Fibroblast of gingiva (primary cell): ENCODE data around the gene THADA.
"Not testable (repeated sequence)": the region's sequence is repeated elsewhere in the genome, so short reads cannot be mapped to it uniquely, and the experiment has no call there.

Experiments
- DNase-seq: peaks from one replicate; pipeline ENCODE4 v3.0.0-alpha.2; 2011; ENCODE audit warnings: low read depth

The THADA gene

DNA sequence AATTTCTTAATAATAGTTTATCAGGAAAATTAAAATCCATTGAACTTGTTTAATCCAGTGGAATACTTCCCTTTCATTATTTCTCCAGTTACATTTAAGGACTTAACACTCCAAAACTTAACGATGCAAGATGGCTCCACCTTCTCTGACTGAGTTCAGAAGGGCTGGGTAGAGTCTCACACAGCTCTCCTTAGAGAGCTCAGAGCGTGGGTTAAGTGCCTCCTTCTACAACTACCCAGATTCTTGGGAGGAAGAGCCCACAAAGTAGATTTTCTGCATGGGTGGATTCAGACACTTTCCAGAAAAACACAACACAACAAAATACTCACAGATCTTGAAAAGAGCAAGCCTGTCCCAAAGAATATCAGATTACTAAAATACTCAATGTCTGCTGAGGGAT is 130.6 kb downstream of the THADA start:
- DNase-seq, result no peak

DNA sequence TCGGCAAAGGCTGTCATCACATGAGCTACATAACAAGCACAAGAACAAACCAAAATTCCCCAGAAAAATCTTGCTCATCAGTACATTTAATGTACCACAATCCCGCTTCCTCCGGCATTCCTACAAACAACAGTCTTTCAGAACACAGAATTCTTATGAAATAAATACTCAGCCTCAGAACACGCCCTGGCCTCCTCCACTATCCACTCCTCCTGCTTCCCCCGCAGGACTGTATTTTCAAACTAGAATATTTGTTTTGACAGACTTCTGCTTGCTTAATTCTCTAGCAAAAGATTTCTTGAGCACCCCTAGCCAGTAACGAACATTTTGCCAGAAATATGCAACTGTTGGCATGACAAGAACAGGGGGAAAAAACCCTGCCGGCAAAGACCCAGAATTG is 131.2 kb downstream of the THADA start:
- peak; percentile 86 for DNase-seq

DNA sequence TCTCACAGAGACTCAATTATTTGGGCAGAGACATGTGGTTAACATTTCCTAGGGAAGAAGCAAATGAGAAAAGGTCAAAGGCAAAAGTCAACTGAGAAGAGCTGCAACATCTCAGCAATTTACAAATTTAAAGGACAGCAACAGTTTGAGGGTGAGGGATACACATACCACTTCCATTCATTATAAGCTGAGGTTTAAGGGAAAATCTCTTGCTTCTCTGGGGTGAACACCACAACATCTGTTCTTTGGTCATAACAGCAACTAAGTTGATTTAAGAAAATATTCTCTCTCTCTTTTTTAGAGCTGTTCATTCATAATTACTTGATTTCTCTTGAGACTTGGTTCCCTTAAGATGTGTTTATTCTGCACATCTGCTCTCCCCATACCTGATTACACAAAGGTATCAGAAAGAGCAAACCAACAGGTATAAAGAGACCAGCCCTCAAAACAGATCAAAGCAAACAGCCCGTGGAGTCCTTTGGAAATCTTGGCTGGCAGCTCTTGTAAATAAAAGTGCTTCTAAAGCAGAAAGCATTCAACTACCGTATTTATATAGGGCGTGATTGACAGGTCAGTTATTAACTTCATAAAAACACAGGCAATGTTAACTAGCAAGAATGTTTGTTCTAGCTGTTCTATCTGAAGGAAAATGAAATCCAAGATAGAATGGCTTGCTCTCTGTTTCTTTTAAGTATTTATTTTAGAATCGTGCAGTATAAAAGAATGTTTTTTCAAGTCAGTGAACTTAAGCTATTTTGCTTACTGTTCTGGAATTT is 132.8 kb downstream of the THADA start:
- peak; percentile 62 for DNase-seq

DNA sequence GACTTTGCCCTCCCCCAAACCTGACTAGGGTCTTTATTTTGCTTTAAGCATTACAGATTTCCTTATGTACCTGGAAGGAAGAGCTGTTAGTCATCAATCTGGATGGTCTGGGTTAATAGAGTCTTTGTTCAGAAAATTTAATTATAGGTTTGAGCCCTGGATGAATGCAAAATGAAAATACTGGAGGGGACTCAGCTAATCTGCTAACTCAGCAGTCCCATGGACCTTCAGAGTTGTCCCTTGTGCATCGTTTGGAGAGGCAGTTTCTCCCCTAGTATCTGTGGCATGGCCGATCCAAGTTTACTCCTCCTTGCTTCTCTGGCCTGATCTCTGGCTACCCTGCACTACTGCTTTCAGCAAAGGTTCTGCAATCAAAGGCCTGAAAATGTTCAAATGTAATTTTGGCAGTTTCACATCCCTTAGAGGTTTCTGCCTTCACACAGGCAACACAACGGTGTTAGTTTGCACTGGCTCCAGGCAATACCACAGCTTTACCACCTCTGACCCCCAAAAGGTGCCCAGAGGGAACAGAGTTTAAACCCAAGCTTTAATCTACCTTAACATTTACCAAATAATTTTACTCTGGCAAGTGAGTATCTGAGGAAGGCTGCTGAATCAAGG is 134.3 kb downstream of the THADA start:
- DNase-seq, result no peak

DNA sequence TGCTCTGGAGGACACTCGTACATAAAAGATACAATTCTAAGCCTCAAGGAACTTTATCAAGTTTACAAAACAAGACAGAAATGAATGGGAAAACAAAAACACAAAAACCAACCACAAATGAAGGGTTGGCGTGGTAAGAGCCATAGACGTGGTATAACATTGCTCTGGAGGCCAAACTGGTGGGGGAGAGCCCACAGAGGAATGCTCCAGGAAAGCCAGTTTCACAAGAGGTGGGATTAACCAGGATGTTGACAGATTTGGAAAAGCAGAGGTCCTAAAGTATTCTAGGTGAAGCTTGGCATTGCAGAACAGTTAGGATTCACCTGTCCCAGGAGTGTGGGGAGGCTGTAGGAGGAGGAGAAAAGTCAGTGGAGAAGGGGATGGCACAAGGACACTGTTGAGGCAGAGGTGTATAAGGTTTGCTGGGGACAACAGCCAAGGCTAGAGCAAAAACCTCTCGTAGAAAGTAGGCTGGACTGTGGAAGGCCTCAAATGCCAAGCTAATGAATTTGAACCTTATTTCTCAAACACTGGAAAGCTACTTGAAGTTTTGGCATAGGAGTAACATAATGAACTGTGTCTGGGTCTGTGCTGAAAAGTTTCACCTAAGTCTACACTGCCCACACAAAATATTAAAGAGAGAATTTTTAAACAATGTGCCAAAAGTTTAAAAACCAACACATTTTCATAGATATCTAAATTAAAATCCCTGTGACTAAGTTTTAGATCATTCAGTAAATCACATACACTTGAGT is 135.1 kb downstream of the THADA start:
- no peak for DNase-seq

DNA sequence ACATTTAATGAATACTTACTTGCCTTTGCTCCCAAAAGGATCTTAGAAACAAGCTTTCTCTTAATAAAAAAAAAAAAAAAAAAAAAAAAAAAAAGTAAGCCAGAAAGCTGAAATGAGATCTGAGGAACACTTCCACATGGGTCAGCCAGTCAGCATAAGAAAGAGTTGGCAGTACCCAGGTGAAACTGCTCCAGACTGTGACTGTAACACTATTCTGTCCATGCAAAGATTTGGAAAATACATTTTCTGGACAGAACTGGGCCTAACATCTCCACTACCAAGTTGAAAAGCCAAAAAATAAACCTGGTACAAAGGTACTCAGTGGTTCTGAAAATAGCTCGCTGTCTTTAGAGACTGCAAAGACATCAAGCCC is 135.7 kb downstream of the THADA start:
- no peak for DNase-seq

DNA sequence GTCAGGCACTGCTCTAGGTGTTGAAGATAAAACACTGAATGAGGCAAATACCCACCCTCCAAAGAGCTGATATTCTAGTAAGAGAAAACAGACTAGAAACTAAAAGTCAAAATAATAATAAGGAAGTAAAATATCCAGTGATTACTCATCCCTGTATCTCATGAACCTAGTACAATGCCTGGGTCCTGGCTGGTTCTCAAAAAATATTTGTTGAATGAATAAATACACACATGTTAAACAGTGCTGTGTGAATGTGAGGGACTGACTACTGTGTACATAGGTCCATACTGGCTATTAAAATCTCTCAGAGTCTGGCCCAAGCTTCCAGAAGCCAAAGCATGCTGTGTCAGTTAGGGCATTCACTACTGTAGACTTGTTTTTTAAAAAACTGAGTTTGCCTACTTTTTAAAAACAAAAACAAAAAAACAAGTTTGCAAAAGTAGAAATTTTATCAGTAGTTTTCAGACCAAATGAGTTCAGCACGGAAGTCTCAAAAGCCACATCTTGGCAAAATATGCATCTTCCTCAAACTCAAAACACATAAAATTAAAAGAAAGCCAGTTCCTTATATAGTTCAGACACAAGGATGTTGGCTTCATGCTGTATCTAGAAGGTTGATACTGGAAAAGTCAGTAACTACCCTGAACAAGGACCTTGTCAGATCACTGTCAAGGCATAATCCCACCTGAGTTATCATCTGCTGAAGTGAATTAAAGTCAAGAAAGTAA is 136.2 kb downstream of the THADA start:
- DNase-seq, result peak; percentile 60

DNA sequence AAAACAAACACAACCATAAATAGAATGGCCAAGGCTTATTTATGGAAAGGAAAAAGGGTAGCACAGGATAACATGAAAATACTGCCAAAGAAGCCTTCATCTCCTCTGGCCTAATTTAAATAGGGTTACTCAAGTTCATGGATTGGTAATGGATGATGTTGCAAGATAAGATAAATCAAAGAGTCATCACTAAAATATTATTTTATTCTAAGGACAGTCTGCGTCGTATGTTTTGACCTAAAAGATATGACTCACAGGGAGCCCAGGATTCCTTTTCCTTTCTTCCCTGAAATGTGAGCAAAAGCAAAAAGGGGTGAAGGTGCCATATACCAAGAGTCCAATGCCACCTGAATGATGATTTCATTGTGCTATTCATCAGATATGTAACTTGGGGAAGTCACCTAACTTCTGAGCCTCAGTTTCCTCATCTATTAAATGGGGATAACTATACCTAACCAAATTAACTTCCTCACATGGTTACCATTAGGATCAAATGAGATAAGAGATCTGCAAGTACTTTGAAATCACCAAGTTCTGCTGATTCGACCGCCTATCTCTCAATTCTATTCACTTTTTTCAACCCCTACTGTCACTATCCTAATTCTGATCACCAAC is 137.7 kb downstream of the THADA start:
- DNase-seq, result peak; percentile 82

DNA sequence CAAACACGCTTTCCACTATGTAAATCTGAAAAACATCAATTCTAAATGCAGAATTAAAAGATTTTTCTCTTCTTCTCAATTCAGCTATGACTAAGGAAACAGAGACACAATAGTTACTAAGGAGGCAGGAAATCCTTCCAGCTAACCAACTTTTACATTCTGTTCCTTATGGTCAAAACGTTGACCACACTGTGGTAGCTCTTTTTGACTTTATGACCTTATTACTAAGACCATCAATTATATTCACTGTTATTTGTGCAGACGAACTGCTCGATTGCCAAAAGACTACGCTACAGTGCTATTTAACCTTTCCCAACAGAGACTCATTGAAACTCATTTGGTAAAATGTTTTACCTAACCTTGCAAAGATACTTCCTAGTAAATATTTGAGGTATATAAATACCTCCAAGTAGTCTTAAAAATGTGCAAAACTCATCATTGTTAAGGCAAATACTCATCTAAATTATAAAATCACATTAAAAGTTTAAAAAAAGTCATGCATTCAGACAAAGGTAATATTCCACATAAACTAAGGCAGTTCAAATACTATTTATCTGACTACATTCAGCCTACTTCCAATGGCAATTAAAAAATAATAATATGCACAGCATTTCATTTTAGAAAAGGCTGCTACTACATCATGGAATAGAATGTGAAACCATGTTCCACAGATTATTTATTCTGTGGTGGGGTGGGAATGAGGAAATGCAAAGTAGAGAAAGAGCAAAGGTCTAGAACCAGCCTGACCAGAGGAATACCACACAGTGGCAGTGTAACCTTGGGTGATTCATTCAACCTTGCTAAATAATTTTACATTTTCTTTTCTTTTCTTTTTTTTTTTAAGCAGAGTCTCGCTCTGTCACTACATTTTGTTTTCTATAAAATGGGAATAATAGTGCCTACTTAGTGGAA is 139.9 kb downstream of the THADA start:
- peak; percentile 80 for DNase-seq

DNA sequence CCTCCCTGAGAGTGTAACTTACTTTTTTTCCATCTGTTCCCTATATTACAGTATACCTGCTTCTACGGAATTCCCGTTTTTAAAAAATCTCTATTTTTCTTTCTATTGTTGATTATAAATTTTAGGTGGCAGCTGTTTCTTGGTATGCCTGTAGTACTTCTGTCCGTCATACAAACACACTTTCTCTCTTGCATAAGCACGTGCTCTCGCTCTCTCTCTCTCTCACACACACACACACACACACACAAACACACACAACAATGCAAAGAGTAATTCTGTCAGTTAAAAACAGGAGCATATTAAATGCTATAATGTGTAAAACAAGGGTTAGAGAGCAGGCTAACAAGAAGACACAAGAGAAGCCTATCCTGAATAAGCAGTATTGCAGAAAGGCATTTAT is 140.5 kb downstream of the THADA start:
- no peak for DNase-seq

DNA sequence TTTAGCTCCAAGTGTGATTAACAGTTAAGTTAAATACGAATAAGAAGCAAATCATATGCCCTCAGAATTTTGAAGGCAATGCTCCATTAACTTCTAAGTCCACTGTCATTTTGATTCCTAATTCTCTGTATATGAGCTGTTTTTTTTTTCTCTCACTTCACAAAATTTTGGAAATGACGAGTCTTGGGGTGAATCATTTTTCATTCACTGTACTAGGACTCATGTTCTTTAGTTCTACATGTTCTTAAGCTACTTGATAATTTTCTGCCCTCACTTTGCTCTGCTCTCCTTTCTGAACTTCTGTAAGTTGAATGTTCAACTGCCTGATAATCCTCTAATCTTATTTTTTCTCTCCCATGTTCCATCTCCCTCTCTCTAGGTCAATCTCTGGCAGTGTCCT is 141.0 kb downstream of the THADA start:
- DNase-seq, result no peak

DNA sequence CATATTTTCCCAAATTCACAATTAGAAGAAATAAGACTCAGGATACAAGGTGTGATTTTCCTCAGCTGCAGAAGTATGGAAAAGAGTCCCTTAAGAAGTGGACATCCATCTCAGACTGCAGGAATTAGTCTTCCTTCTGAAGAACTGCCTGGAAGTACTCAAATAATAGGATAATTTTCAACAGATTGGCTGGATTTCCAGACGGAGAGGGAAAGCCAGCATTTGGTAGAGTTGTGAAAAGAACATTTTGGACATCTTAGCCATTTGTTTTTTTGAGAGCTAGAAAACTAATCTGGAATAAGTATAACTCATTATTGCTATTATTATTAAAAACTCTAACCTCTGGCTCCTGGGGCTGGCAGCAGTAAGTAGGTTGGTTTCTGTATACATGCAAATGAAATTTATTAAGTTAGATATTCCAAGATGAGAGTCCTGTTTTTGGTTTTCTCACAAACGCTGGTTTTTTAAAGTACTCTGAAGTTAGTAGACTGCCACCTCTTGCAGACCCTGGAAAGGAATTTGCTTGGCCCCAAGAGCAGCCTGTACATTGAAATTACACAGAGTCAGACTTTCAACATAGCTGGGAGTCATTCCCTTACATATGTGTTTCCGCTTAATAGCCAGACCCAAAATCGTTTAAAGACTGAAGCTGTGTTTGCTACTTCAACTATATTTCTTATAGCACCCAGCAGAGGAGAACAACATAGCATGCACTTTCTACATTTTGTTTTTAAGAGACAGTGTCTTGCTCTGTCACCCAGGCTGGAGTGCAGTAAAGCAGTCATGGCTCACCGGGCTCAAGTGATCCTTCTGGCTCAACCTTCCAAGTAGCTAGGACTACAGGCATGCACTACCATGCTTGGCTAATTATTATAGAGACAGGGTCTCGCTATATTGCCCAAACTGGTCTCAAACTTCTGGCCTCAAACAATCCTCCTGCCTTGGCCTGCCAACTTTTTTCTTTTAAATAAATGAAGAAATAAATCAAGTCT is 142.4 kb downstream of the THADA start:
- DNase-seq, result no peak

DNA sequence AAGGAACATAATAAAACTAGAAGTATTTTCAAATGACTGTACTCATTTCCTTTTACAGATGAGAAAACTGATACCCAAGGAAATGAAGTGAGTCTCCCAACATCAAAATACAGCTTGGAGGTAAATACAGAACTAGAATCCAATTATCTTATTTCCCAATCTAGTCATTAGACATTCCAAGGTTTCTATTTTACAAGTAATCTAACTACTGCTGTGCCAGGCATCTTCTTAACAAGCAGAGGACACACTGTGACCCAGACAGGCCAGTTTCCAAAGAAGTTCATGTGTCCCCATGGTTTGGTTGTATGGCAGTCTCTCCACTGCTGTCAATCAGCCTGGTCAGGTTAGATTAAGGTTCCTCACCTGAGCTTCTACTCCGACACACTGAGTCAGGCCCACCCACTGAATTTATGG is 143.5 kb downstream of the THADA start:
- no peak for DNase-seq

DNA sequence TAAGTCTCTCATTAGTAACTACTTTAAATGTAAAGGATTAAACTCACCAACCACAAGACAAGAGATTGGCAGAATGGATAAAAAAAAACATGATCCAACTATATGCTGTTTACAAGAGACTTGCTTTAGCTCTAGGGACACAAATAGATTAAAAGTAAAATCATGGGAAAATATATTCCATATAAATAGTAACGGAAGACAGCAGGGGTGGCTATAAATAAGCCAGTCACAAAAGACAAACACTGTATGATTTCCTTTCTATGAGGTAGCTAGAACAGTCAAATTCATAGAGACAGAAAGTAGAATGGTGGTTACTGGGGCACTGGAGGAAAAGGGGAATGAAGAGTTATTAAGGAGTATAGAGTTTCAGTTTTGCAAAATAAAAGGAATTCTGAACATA is 145.2 kb downstream of the THADA start:
- DNase-seq, result no peak

DNA sequence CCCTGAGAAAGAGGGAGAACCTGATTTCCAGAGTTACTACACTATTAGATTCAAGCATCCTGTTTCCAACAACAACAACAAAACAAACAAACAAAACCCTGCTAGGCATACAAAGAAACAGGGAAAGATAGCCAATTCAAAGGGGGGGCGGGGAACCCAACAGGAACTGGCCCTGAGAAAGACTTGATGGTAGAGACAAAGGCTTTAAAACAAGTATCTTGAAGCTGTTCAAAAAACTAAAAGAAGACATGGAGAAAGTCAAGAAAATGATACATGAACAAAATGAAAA is 147.1 kb downstream of the THADA start:
- no peak for DNase-seq

DNA sequence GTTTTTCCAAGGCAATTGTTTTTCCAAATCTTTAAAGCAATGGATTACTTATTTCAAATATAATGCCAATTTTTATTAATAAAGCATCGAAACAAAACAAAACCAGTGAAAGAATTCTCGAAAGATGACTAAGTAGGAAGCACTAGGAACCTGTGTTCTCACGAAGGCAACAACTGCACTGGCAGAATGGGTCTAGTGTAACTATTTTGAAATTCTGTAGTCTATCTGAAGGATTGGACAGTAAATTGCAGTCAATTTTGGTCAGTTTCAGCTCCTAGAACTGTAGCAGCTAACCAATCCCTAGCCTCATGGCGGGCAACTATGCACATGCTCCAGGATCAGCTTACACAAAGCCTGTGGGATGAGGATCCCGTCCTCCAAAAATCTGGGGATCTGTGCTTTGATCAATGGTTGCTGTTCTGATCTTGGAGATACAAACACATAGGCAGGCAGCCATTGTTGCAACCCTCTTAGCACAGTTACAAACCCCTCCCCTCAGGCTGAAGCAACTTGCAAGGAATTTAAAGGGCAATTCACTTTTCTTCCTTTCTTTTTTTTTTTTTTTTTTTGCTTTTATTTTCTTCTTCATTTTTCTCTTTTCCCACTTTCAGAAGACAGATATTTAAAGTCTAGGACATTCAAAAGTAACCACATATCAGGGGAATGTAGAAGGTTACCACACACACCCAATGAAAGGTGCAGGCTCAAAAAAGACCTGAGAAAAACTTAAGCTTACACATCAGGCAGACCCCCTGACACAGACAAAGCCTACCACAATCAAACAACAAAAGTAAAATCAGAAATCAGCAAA is 147.6 kb downstream of the THADA start:
- DNase-seq, result no peak

DNA sequence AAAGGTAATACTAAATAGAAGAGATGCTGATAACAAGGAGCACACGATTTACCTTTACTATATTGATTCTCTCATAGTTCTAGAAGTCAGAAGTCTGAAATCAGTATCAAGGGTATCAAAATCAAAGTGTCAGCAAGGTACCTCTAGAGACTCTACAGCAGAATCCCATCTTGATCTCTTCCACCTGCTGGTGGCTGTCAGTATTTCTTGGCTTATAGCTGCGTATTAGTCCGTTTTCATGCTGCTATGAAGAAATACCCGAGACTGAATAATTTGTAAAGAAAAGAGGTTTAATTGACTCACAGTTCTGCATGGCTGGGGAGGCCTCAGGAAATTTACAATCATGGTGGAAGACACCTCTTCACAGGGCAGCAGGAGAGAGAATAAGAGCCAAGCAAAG is 149.1 kb downstream of the THADA start:
- not testable (repeated sequence) for DNase-seq

DNA sequence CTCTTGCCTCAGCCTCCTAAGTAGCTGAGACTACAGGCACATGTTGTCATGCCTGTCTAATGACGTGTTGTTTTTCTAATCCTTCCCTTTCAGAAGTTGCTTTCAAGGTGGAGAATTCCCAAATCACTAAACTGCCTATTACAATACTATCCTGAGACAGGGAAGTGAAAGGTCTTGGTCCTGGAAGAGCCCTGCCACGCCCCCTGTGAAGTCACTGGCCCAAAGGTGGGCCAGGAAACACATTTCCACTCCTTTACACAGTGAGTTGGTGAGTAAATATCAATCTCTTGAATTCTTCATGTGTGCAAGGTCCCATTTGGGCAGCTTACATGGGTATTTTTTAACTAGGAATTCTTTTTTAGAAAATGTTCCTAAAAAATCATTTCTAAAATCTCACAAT is 150.1 kb downstream of the THADA start:
- DNase-seq, result no peak

DNA sequence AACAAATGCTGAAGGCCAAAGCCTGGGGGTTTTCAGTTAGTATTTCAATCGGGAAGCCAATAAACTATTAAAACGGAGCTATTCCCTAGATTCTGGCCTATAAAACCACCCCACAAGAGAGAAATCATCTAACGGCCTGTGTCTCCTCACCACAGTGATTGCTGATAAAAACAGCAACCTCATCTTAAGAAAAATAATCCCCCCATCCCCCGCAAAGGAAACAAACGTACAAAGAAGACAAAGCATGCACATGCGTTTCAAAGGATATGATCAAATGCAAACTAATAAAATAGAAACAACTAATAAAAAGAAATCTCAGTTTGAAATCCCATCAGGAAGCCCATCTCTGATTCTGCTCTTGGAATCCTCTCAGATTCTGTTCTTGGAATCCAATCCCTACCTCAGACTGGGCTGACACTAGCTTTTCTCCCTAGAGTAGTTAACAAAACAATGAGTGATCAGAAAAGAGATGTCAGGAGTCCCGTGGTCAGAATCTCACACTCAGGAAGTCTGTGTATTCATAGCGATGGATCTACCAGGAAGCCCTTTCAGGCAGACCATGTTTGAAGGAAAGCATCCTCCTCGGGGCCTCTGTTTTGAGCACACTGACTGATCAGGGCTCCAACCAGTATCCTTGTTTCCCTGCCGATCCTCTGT is 150.7 kb downstream of the THADA start:
- DNase-seq, result no peak
